Peyer's patch (tissue), 4 donors: ENCODE measurements around the gene TATDN2.

ENCODE experiments used
- CTCF ChIP-seq, 6 experiments: fragments of 450-650 bp in 4 of 6; fragments of 200-600 bp in 2 of 6; sonication (generic) in 1 of 6; IDR thresholded peaks; one replicate each; pipeline ENCODE4 v1.5.1; 2017 to 2019; ENCODE audit warnings: antibody characterized with exemption in 6 of 6, mild to moderate bottlenecking in 3 of 6, moderate library complexity in 1 of 6
- POLR2A ChIP-seq, 2 donors: fragments of 450-650 bp; IDR thresholded peaks; one replicate each; pipeline ENCODE4 v1.5.1; 2017; ENCODE audit warnings: antibody characterized with exemption in 2 of 2, mild to moderate bottlenecking in 2 of 2, moderate library complexity in 2 of 2

- TF ChIP-seq CTCF (IDR thresholded peaks at IDR 0.05), result no peak
- no peak for TF ChIP-seq POLR2A (IDR thresholded peaks at IDR 0.05)
Measured at GRCh38 chr3:10315101-10315500, 66.8 kb downstream of the TATDN2 start.
